Stimulated activated CD4-positive, alpha-beta T cell treated with anti-CD3 and anti-CD28 coated beads, Interleukin-1b, Interleukin-23, amount 100 ng/mL, for 48 hours (primary cell): Measurements from ENCODE around the gene FRMD4A.
"Not testable (repeated sequence)": the region's sequence is repeated elsewhere in the genome, so short reads cannot be mapped to it uniquely, and the experiment has no call there.

Source experiments
- DNase-seq: peaks from one replicate; pipeline ENCODE4 v3.0.0-alpha.2; 2020

Gene FRMD4A

DNA sequence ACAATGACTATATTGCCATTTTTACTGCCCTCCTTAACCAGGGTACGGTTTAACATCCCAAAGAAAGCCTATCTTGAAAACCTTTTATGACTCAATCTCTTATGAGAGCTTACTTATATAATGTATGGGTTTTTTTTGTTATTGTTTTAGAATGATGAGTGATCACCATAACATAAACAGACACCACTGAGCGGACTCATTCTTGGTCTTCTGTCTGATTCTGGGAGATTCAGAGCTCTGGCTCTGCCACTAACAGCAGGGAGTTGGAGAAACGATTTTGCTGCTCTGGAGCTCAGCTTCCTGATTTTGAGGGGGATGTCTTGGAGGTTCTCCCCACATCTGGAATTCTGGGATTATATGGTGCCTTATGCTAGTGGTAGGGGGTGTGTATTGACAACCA lies 244.1 kb downstream of the FRMD4A start:
- DNase-seq = no peak

DNA sequence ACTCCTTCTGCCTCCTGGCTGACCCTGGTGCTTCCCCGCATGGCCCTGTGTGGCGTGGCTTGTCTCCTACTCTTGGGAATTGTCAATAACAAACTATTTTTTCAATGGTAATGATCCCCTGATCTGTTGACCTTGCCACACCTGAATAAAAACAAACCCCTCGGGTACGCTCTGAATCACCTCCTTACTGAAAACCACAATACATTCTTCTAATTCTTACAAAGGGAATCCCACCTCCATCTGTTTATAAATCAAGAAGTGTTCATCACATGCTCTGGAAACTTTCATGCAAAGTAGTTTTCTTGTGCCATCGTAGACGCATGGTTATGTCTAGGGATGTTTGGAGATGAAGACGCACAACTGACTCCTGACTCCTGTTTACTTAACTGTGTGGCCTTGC lies 245.8 kb downstream of the FRMD4A start:
- DNase-seq = no peak

DNA sequence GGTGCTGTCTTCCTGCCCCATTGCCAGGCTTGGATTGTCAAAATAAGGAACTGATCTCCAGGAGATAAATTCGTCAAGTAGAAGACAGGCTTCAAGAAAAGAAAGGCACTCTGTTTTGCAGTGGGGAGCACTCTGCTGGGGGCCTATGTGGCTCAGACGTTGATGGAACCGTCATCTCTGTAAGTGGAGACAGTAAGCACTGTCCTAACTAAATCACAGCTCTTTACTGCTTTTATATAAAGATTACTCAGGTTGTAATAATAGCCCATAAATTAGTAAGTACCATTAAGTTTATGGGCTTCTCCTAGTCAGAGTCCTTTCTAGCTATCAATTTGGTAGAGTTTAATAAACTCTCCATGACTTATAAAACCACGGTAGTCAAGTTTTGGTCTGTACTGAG lies 249.9 kb downstream of the FRMD4A start:
- DNase-seq = no peak

DNA sequence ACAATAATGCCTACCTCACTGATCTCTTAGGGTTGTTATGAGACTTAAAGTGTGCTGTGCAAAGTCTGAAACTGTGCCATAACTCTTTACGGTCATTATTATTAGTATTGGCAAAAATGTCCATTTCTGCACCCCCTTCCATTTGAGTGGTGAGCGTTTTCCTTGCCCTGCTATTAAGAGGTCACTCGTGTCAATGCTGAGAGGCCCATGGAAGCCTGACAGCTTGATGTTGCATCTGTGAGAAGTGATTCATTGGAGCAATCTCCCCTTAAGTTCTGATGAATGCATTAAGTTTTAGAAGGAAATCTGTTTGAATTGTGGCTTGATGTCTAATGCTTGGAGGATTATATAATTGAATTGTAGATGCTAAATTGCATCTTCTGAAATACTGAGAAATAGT lies 253.3 kb downstream of the FRMD4A start:
- DNase-seq = no peak

DNA sequence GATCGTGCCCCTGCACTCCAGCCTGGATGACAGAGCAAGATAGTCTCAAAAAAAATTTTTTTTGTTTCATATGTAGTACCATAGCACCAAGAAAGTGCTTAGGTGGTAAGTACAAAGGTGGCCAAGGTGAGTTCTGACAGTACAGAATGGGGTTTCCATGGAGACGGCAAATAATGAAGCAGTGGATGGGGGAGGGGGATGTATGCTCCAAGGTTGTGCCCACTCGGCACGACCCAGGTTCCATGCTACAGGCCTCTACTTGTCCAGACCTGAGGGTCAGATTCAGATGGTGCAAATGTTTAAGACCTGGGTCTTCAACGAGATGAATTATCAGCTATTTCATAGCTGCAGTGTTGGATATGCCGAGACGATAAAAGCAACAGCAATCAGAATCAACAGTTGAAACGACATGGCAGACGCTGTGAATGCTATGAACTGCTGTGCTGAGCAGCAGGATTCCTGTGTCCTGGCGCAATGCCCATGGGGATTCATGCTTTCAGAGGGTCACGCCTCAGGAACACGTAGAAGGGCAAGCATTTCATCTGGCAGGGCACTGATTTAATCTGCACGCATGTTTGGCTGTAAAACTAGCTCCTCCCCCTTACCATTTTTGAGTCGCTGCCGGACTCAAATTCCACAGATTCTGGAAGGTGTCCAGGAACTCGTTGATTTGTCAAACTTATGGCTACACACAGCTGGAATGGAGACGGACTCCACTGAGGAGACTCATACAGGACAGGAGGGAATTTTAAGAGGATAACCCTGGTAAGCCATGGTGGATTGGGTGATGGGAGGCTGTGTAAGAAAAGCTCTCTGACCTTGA lies 256.5 kb downstream of the FRMD4A start:
- DNase-seq = no peak

DNA sequence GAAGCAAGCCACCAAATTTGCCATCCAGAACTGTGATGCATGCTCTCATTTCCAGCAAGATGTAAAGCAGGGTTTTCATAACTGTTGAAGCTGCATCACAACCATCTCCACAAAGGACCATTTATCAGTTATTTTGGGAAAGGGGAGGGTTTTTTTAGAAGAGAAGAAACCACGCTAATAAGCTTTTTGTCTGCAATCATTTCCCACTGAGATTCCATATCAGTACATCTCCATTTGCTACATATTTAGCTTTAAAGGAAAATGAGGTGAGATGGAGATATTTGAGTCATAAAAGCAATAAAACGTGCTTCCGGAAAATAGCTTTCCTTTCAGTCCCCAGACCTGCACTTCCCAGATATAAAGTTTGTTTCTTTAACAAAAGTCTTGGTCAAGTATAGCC lies 258.2 kb downstream of the FRMD4A start:
- DNase-seq = no peak

DNA sequence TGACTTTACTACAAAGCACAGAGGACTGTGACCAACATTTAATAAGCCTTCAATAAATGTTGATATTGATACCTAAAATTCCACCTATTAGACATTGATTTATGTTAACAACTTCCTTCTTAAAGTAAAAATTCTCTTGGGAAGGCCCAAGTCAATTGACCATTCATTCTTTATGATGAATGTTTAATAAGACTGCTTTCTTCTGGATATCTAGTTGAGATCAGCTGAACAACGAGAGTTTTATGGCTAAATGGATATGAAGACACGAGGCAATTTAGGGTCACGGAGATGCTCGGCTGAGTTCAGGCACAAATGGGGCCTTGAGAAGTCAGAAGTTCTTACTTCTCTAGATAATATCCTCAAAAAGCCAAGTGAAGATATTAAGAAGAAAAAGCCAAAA lies 258.8 kb downstream of the FRMD4A start:
- no peak for DNase-seq

DNA sequence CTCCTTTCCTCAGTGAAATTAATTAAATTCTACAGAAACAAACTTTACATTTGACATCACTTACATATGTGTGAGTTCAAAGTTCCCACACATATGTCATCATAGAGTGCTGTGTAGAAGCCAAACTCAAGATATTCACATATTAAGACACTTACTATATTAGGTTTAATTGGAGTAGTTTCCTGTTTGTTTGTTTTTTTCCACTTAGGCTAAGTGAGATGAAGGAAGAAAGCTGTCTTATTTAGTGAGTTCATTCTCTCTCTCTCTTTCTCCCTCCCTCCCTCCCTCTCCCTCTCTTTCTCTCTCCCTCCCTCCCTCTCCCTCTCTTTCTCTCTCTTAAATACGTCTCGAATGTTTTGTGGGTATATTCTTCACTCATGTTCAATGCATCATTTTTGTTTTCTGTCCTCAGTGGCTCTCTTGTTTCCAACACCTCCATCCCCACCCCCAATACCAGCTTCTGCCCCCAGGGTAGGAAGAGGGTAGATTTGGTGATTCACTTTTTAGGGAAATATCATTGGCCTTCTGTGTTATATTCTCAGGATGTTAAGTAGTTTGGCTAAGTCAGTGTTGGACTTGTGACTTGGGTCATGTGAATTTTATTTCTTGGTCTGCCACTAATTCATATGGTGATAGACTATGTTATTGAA lies 262.0 kb downstream of the FRMD4A start:
- DNase-seq = no peak

DNA sequence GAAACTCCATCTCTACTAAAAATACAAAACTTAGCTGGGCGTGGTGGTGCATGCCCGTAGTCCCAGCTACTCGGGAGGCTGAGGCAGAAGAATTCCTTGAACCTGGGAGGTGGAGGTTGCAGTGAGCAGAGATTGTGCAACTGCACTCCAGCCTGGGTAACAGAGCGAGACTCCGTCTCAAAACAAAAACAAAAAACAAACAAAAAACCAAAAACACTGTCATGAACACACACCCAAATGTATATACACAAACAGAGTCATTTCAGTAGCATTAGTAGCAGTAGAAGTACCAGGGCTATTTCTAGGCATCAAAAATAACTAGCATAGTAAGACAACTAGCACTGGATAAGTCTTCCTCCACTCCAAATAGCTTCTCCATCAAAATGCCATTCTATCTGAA lies 263.1 kb downstream of the FRMD4A start:
- DNase-seq = not testable (repeated sequence)

DNA sequence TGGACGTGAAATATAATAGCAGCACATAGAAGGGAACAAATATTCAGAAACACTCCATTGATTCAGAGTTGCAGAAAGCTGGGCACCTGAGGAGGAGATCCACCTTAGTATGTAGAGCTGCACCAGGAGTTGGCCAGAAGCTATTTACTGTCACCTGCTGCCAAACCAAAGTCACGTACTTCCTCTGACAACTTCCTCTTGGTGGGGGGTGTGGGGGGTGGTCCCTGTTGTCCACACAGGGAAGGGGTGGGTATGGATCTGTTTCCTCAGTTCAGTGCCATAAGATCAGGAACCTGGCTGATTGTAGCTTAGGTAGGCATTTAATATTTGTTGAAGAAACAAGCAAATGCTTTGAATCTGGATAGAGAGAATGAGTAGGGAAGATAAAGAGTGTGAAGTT lies 264.6 kb downstream of the FRMD4A start:
- no peak for DNase-seq

DNA sequence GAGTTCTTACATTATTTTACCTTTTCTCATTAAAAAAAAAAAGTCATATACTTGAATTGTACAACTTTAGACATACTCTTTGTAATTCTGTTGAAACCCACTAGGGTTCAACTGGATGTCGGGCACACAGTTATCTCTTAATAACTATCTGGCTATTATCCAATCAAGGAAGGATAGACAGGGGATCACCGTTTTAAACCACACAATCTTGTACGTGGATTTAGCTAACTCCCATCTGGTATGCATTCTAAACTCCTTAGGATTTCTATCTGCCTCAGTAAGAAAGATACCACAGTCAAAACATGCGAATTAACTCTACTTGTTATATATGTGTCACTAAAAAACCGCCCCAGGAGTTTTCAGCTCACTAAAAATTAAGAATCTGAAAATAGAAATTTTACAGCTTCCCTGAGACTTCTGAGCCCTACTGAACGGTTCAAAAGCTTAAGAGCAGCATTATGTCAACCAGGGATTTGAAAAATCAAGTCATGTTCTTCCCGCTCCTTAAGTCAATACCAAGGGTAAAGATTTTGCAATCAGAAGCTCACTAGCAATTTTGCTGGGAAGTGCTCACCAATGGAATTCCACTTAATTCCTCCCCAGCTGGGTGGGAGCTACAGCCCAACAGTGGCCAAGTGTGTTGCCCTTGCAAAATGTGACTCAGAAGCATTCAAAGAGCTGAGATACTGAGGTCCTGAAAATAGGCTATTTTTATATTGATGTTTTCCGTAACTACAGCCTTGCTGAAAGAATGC lies 267.0 kb downstream of the FRMD4A start:
- no peak for DNase-seq

DNA sequence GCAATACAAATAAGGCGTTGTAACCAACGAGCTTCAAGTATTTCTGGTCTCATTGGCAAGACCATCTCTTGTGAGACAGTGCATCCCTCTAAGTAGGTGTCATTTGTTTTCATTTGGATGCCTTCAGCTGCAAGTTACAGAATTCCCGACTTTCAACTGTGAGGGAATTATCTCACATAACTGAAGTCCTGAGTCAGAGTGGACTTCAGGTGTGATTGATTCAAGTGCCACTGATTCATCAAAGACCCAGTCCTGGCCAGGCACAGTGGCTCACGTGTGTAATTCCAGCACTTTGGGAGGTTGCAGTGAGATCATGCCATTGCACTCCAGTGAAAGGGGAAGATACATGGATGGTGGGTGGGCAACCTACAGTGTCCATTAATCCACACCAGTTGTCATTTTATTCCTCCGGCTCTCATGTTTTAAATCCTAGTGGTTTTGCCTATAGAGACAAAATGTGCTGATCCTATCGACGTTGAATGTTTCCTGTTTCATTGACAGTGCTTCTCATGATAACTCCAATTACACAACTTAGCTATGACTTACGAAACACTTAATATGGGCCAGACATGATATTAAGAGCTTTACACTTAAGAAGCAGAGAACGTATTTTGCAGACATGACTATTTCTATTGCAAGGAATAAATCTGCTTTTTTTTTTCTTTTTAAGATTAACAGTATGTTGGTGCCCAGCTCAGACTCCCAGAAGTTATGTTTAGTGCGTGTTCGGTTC lies 268.0 kb downstream of the FRMD4A start:
- no peak for DNase-seq

DNA sequence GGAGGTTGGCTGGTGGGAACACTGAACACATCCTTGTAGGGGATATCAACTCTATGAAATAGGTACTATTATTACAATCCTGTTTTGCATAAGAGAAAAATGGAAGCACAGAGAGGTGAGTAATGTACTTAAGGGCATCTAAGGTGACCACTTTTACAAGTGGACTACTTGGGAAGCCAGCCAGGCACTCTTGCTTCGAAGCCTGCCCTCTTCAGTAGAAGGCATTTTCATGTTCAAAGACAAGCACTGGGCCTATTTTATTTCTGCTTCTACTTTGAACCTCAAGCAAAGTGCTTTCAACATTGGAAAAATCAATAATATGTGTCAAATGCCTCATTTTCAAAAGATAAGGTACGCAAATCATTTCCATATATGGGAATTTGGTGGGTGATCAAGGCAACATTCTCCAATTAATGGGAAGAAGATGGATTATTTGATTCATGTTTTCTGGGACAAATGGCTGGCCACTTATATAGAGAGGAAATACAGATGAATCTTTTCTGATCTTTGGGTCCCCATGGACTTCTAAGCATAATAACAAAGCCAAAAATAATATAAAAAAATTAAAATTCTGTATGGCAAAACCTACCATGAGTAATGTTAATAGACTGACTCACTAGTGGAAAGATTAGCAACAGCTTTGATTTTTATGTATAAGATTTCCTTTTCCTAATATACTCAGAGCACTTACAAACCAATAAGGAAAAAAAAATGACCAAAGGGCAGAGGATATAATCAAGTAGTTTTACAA lies 270.2 kb downstream of the FRMD4A start:
- no peak for DNase-seq

DNA sequence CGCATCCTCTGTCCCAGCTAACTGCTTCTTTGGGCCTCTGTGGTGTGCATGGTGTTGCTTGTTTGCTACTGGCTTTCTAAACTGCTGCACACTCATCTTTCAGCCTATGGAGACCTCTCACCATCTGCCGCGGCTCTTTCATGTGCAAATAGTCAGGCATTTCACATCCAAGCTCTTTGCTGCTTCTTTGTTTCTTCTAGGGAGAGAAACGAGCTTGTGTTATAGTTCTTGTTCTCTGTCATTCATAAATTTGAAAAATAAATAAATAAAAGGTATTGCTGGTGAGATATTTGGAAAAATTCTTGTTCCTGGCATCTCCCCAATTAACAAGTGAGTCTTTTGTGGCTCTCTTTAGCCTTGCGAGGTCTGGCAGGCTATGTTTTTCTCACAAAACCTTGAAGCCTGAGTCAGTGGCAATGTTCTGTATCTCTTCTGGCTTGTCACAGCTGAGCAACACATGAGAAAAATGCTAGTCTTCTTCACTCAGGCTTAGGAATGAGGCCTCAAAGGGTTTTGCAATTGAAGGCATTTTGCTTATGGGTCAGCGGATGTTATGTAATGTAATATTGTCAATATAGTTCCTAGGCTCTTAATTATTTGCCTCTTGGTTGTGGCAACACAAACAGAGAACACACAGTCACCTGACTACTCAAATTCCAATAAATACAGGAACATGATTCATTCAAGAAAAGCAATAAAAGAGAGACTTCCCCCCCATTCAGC lies 274.0 kb downstream of the FRMD4A start:
- DNase-seq = no peak

DNA sequence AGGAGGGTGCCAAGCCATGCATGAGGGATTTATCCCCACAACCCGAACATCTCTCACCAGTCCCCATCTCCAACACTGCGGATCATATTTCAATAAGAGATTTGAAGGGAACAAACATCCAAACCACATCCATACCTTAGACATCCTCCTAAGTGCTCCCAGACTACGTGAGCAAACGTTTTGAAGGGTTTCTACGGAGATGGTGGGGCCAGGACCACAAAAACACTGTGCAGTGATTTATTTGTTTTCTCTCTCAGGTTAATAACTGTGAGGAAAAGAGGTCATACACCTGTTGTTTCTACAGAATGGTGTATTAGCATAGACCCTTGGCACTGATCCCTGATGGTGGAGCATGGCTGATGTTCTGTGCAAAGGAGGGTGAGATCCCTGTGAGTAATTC lies 277.8 kb downstream of the FRMD4A start:
- no peak for DNase-seq

DNA sequence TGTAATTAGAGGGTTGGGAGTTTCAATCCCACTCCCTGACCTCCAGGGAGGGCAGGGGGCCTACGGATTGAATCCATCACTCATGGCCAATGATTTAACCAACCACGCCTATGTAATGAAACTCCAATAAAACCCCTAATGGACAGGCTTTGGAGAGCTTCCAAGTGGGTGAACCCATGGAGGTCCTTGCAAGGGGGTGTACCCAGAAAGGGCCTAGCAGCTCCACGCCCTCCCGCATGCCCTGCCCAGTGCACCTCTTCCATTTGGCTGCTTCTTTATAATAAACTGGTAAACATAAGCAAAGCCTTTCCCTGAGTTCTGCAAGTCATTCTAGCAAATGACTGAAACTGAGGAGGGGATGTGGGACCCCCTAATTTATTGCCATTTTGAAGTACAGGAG lies 280.1 kb downstream of the FRMD4A start:
- DNase-seq = no peak

DNA sequence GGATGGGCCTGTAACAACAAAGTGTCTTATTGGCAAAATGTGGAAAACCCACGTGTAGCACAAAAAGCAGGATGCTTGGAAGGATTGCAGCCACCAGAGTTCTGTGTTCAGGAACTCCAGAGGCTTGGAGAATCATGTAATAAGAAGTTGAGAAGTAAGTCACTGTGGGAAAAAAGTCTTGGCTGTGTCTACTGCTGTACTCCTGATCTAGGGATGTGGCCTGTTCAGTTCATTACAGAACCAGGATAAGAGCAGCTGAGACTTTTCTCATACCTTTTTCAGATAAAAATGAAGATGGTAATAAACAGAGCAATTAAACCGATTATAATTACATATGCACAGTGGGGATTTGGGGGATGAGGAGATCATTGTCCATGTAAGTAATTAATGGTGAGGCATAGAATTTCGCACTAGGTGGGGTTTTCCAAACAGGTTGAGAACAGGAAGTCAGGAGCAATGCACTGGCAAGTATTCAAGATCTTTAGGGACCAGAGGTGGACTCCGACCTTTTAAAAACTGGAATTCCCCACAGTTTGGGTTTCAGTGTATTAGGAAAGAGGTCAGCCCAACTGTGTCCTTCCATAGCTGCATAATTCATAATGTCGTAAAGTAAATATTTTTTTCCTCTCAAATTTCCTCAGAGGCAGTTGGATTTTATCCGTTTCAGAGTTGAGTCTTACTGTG lies 281.7 kb downstream of the FRMD4A start:
- DNase-seq = no peak

DNA sequence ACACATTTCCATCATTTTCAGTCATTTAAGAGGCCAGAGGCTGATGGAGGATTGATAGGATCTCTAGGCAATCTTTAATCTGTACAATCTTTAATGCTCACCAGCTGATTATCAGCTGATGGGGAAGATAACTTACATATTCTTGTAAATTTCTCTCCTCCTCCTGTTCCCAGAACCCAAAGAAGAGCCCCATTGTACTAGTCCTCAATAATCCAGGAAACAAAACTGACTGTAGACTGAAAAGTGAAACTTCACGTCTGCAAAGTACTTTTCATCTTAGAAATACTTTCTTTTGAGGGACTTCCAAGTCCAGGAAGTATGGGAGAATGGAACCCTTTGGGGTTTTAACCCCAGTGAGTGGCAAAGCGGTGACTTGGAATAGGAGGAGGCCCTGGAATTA lies 283.3 kb downstream of the FRMD4A start:
- DNase-seq = no peak

DNA sequence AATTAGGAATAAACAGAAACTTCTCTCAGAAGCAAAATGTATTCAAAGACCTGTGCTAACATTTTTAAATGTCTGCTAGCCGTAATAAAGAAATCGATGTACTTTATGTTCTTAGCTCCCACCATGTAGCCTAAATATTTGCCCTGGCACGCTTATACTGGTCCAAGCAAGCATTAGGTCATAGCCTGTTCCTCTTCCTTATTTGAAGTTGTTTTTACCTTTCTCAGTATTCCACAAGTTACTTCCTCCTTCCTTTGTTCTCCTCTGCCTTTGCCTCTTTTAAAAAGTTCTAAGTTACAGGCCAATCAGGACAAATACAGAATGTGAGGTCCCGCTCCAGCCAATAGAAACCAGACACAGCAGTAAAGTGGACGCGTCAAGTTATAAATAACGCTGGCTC lies 288.7 kb downstream of the FRMD4A start:
- DNase-seq = not testable (repeated sequence)

DNA sequence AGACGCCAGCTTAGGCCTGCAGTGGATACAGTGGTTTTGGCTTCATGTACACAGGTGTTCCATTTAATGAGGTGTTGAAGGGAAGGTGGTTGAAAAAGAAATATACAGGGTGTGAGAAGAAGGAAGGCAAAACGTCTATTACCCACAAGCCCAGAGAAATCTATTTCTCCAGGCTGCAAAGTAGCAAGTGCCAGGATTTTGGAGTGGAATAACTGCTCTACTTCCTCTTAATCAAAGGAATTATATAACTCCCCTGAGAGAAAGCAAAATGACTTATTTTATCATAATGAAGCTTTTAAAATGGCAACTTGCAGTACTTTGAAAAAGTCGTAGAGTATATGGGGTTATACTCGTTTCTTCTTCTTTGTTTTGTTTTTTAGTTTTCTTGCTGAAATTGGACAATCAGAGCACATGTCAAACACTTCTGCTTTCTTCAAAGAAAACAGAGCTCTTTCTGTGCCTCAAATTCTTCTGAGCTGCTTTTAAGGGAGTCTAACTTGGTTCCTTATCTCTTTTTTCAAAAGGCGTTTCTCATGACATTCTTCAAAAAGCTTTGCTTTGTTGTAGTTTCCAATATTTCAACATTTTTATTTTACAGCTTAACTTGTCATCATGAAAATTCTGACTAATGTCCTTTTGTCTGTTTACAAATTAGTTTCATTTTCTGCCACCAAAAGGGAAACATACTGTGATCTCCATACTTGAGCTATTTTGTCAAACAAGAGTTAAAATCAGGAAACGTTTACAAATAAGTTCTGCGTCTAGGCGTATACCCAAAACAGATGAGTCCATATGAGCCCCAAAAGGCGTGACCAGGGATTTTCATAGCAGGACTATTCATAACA lies 289.7 kb downstream of the FRMD4A start:
- no peak for DNase-seq
